Measurements from ENCODE around the gene NAGLU. TPM values are rescaled to one million over a fixed set of nuclear protein-coding genes. Genes with fewer than 3 reads are reported as not detected.

NAGLU gene
- total and polyA plus RNA-seq, 2 of the 13 experiments (the other 11 are each of a cell fraction or from before 2014, with no cell fraction given): 28.2 to 40.1 TPM

- TF ChIP-seq HMGA1 (CRISPR knock-in tag; conservative IDR thresholded peaks at IDR 0.05) (no peak), ZFP41 (CRISPR knock-in tag; IDR thresholded peaks at IDR 0.05; ENCODE audit: borderline replicate concordance) (peak; percentile 36; the same call in 1 of the 2 replicates), CHD2 (IDR thresholded peaks at IDR 0.05; ENCODE audit: low read depth, low read length) (no peak), CEBPZ (IDR thresholded peaks at IDR 0.05; ENCODE audit: low read length) (no peak), ZC3H13 (CRISPR knock-in tag; IDR thresholded peaks at IDR 0.05) (no peak), ARHGAP35 (CRISPR knock-in tag; IDR thresholded peaks at IDR 0.05; ENCODE audit: borderline replicate concordance) (no peak), ZNF414 (CRISPR knock-in tag; IDR thresholded peaks at IDR 0.05) (no peak), ZNF362 (CRISPR knock-in tag; IDR thresholded peaks at IDR 0.05; ENCODE audit: borderline replicate concordance) (no peak), ZNF317 (CRISPR knock-in tag; IDR thresholded peaks at IDR 0.05) (no peak), MXD1 (CRISPR knock-in tag; IDR thresholded peaks at IDR 0.05) (0 out of 2 replicates have a peak, but pooled peaks have one; percentile 29), ZNF589 (CRISPR knock-in tag; conservative IDR thresholded peaks at IDR 0.05) (no peak), RORA (CRISPR knock-in tag; IDR thresholded peaks at IDR 0.05) (no peak), ZGPAT (CRISPR knock-in tag; IDR thresholded peaks at IDR 0.05) (no peak), ZNF292 (CRISPR knock-in tag; IDR thresholded peaks at IDR 0.05; ENCODE audit: borderline replicate concordance, low read depth) (no peak), GABPB1 (CRISPR knock-in tag; IDR thresholded peaks at IDR 0.05) (no peak), ZSCAN30 (CRISPR knock-in tag; IDR thresholded peaks at IDR 0.05) (no peak), ZNF605 (CRISPR knock-in tag; IDR thresholded peaks at IDR 0.05) (no peak), NFRKB (IDR thresholded peaks at IDR 0.05) (no peak), FOXP4 (CRISPR knock-in tag; IDR thresholded peaks at IDR 0.05) (no peak), CREBL2 (CRISPR knock-in tag; IDR thresholded peaks at IDR 0.05; ENCODE audit: borderline replicate concordance) (no peak)
Observed at GRCh38 chr17:42518046-42518754, 17.8 kb upstream of the NAGLU start (continued).

All from HepG2 (cell line).